ENCODE results near the gene HAPLN2. TPM values are rescaled to one million over a fixed set of nuclear protein-coding genes. Genes with fewer than 3 reads are reported as not detected.

HAPLN2 gene
- total RNA-seq, 6 experiments from 2014 or later, result not detected

DNA sequence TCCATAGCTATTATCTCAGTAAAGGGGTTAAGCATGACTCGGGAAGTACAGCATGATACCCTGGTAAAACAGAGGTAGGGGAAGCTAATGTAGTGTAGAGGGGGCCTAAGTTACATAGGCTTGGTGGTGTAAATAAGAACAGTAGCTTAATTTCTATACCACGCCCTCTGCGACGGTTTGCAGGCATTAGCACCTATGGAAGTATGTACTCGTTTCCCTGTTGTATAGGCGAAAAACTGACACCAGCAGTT is 28.1 kb upstream of the HAPLN2 start:
- peak overlapping the region; percentile 57 to 77 (median 58) for H3K27ac ChIP-seq
- intact Hi-C loops (cut with DNase I), result no loop called here
- H3K4me1 ChIP-seq, result peaks cover 0 to 5% (median 0%) of the 10 kb centered on the region in 4 donors
- TF ChIP-seq POLR2A (IDR thresholded peaks at IDR 0.05), result no peak
- TF ChIP-seq, protein P1, sequence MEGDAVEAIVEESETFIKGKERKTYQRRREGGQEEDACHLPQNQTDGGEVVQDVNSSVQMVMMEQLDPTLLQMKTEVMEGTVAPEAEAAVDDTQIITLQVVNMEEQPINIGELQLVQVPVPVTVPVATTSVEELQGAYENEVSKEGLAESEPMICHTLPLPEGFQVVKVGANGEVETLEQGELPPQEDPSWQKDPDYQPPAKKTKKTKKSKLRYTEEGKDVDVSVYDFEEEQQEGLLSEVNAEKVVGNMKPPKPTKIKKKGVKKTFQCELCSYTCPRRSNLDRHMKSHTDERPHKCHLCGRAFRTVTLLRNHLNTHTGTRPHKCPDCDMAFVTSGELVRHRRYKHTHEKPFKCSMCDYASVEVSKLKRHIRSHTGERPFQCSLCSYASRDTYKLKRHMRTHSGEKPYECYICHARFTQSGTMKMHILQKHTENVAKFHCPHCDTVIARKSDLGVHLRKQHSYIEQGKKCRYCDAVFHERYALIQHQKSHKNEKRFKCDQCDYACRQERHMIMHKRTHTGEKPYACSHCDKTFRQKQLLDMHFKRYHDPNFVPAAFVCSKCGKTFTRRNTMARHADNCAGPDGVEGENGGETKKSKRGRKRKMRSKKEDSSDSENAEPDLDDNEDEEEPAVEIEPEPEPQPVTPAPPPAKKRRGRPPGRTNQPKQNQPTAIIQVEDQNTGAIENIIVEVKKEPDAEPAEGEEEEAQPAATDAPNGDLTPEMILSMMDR (IDR thresholded peaks at IDR 0.05), result no peak
- WGBS (ENCODE audit: insufficient coverage, low coverage, low lambda C conversion rate, missing lambda C conversion rate), result 33% methylated on average over 6 of the region's 6 CpGs
- ATAC-seq (no peak), DNase-seq (no peak)
- H3K9me3 ChIP-seq, result no peaks in the 10 kb centered on the region
- H3K4me3 ChIP-seq, result peak overlapping the region; percentile 57 to 81 (median 70)
- peaks cover 0 to 10% (median 0%) of the 10 kb centered on the region in 4 donors for H3K36me3 ChIP-seq
- no peaks in the 10 kb centered on the region for H3K27me3 ChIP-seq

DNA sequence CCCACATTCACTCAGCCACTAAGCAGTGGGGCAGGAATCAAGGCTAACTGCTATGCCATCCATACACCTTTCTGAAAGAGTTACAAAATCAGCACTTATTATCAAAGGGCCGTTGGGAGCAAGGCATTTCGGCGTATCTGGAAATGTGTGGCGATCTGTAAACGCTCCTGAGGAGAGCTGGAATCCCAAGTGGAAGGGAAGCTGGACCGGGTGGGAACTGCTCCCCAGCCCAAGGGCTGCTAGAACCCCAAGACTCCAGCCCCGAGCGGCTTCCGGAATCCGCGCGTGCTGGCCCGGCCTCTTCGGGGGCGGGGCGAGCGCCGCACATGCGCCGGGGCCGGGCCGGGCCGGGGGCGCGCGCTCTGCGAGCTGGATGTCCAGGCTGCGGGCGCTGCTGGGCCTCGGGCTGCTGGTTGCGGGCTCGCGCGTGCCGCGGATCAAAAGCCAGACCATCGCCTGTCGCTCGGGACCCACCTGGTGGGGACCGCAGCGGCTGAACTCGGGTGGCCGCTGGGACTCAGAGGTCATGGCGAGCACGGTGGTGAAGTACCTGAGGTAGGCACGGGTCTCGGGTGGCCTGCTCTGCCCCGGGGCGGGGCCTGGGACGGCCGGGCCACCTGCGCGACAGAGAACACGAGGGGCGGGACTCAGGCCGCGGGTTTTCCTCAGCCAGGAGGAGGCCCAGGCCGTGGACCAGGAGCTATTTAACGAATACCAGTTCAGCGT is 27.6 kb upstream of the HAPLN2 start, which contains the start of gene NAXE:
Gene NAXE (plus strand): TSS at position 345 of the 726 bp plus-strand sequence. CDS start 29 bp downstream, at position 374.
- H3K4me1 ChIP-seq, result peaks cover 0 to 5% (median 0%) of the 10 kb centered on the region in 4 donors
- H3K9me3 ChIP-seq, result no peaks in the 10 kb centered on the region
- TF ChIP-seq, protein P1 (IDR thresholded peaks at IDR 0.05), result no peak
- TF ChIP-seq POLR2A (IDR thresholded peaks at IDR 0.05), result peak; percentile 77
- DNase-seq (peak; percentile 76 to 81 (median 77)), ATAC-seq (peak; percentile 93 to 98 (median 94))
- H3K27me3 ChIP-seq, result no peaks in the 10 kb centered on the region
- peaks cover 0 to 10% (median 0%) of the 10 kb centered on the region in 4 donors for H3K36me3 ChIP-seq
- intact Hi-C loops (cut with DNase I), result no loop called here
- WGBS (ENCODE audit: insufficient coverage, low coverage, low lambda C conversion rate, missing lambda C conversion rate), result 2% methylated on average over 7 of the region's 60 CpGs
- peak within 1 kb of the TSS; percentile 57 to 77 (median 58) for H3K27ac ChIP-seq
- H3K4me3 ChIP-seq, result peak within 1 kb of the TSS; percentile 57 to 81 (median 70)

DNA sequence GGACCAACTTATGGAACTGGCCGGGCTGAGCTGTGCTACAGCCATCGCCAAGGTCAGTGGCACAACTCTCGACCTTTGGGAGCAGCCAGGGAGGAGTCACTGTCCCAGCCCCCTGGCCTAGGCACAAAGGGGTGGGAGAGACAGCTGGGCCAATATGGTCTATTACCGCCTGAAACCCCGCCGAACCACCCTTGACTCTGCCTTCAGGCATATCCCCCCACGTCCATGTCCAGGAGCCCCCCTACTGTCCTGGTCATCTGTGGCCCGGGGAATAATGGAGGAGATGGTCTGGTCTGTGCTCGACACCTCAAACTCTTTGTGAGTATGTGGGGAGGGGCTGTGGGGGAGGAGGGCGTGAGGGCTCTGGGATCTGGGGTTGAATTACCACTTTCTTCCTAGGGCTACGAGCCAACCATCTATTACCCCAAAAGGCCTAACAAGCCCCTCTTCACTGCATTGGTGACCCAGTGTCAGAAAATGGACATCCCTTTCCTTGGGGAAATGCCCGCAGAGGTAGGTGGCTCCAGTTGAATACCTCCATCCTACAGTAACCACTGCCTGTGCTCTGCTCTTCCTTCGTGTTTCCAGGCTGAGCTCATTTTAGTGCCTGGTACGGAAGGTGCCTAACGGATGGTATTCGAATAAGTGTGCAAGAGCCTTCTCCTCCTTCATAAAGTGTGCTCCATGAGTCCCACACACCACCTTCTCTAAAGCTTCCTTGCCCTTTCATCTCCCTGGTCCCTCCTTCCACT is 26.9 kb upstream of the HAPLN2 start:
- Histone ChIP-seq H3K9me3 (no peaks in the 10 kb centered on the region), H3K27me3 (no peaks in the 10 kb centered on the region), H3K36me3 (peaks cover 0 to 14% (median 0%) of the 10 kb centered on the region in 4 donors), H3K4me3 (peak overlapping the region; percentile 57 to 81 (median 70)), H3K27ac (peak overlapping the region; percentile 57 to 77 (median 58)), H3K4me1 (peaks cover 0 to 5% (median 0%) of the 10 kb centered on the region in 4 donors)
- intact Hi-C loops (cut with DNase I), result no loop called here
- DNase-seq (no peak), ATAC-seq (no peak)
- 53% methylated on average over 10 of the region's 16 CpGs for WGBS (ENCODE audit: insufficient coverage, low coverage, low lambda C conversion rate, missing lambda C conversion rate)
- TF ChIP-seq, protein P1 (IDR thresholded peaks at IDR 0.05), result no peak
- no peak for TF ChIP-seq POLR2A (IDR thresholded peaks at IDR 0.05)

DNA sequence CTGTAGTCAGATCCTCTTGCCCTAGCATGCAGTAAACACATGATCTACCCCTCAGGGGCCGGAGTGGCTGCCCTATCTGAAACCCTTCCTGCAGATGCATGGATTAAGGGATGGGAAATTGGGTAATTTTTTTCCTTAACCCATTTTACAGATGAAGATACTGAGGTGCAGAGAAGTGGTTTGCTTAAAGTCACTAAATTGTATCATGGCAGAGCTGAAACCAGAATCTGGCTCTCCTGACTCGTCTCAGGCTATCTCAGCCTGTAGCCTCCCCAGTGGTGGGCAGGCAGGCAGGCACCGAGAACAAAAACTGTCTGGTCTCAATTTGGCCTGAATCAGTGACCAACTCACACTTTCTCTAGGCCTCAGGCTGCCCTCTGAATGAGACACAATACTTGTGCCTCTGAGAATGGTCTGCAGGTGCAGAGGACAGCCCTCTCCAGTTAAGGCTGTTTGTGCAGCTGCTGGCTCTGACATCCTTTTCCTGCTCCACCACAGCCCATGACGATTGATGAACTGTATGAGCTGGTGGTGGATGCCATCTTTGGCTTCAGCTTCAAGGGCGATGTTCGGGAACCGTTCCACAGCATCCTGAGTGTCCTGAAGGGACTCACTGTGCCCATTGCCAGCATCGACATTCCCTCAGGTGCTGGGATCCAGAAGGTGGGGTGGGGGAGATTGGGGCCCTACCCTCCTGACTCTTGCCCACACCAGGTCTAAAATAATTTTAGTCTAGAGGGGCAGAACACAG is 26.1 kb upstream of the HAPLN2 start:
- H3K27me3 ChIP-seq, result no peaks in the 10 kb centered on the region
- ATAC-seq (no peak), DNase-seq (no peak)
- H3K4me3 ChIP-seq, result no peak overlapping the region
- H3K27ac ChIP-seq, result no peak overlapping the region
- intact Hi-C loops (cut with DNase I), result no loop called here
- H3K9me3 ChIP-seq, result no peaks in the 10 kb centered on the region
- WGBS (ENCODE audit: insufficient coverage, low coverage, low lambda C conversion rate, missing lambda C conversion rate), result 86% methylated on average over 5 of the region's 8 CpGs
- H3K4me1 ChIP-seq, result peaks cover 0 to 5% (median 0%) of the 10 kb centered on the region in 4 donors
- TF ChIP-seq, protein P1 (IDR thresholded peaks at IDR 0.05), result no peak
- TF ChIP-seq POLR2A (IDR thresholded peaks at IDR 0.05), result no peak
- peaks cover 0 to 20% (median 0%) of the 10 kb centered on the region in 4 donors for H3K36me3 ChIP-seq
